Smooth muscle cell of the brain vasculature (primary cell): ENCODE results near the gene KCTD11.

Source experiments
- DNase-seq: peaks from one replicate; pipeline ENCODE4 v3.0.0-alpha.2; 2012; ENCODE audit warnings: low read depth, low spot score

KCTD11 gene

GRCh38 chr17:7351665-7352502, at the start of gene KCTD11:
Gene KCTD11, plus strand, starts transcription at chr17:7352162.
- peak; percentile 37 for DNase-seq

- DNase-seq: no peak
These were observed 47.8 kb upstream of the KCTD11 start for GRCh38 chr17:7304179-7304578.

GRCh38 chr17:7306911-7307685, 44.9 kb upstream of the KCTD11 start, which contains the start of gene EIF5A:
Gene EIF5A, plus strand, starts transcription at chr17:7307628. Its CDS starts 2,008 bp downstream, at chr17:7309636.
- DNase-seq: peak; percentile 100

GRCh38 chr17:7307686-7308624, 44.0 kb upstream of the KCTD11 start:
- no peak for DNase-seq

GRCh38 chr17:7308625-7309433, 43.1 kb upstream of the KCTD11 start:
- DNase-seq: no peak

GRCh38 chr17:7309628-7310027, 42.3 kb upstream of the KCTD11 start:
- no peak for DNase-seq

- DNase-seq: no peak
These were observed 40.8 kb upstream of the KCTD11 start for GRCh38 chr17:7311110-7311705.

- DNase-seq: no peak
These were observed 39.4 kb upstream of the KCTD11 start for GRCh38 chr17:7312432-7313087.

GRCh38 chr17:7313088-7313889, 38.7 kb upstream of the KCTD11 start:
- no peak for DNase-seq

- no peak for DNase-seq
These were observed 37.9 kb upstream of the KCTD11 start for GRCh38 chr17:7313890-7314718.

GRCh38 chr17:7314719-7315569, 37.0 kb upstream of the KCTD11 start, which contains the start of gene GPS2:
Gene GPS2, minus strand, starts transcription at chr17:7315360. Its CDS starts 308 bp downstream, at chr17:7315052.
- no peak for DNase-seq

GRCh38 chr17:7315570-7316235, 36.3 kb upstream of the KCTD11 start:
- no peak for DNase-seq

- no peak for DNase-seq
These were observed 34.7 kb upstream of the KCTD11 start for GRCh38 chr17:7317161-7317803.

GRCh38 chr17:7318121-7318860, 33.7 kb upstream of the KCTD11 start:
- no peak for DNase-seq

- DNase-seq: no peak
These were observed 30.5 kb upstream of the KCTD11 start for GRCh38 chr17:7321466-7321865.
